SH-SY5Y (cell line): ENCODE data around the gene SAP25.

Source experiments
- GATA2 ChIP-seq: IDR thresholded peaks from 2 replicates; pipeline ENCODE4 v1.6.1; 2011; ENCODE audit warnings: mild to moderate bottlenecking, low read depth, low read length
- GATA3 ChIP-seq: IDR thresholded peaks from 2 replicates; pipeline ENCODE4 v1.6.1; 2011; ENCODE audit warnings: low read depth, mild to moderate bottlenecking, low read length, moderate library complexity

DNA sequence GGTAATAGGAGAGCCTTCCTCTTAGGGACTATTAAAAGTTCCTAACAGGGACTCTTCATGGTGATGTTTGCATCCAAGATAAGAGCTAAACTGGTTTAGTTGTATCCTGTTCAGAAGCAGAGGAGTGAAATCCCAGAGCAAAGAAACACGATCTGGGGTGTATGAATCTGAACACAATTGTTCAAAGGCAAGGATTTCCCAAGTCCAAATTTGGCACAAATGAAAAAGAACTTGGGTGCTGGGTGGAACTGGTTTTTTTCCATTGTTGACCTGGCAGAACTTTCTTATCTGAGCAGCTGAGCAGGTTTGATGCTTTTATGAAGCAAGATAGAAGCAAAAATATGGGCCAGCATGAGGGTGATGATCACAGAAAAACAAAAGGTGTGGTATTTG, 28.7 kb downstream of the SAP25 start:
- no peak for TF ChIP-seq GATA2
- TF ChIP-seq GATA3: no peak
